Rectal smooth muscle tissue (tissue), 1 donor: ENCODE results near the gene GGACT.

Experiments
- H3K27ac ChIP-seq: one replicate; pipeline ENCODE4 v1.7.0; 2013; ENCODE audit warnings: low read depth, low read length, inconsistent platforms
- H3K27me3 ChIP-seq: one replicate; pipeline ENCODE4 v1.7.0; 2013; ENCODE audit warnings: low read length; ENCODE audit not compliant: control insufficient read depth, insufficient read depth
- H3K36me3 ChIP-seq: one replicate; pipeline ENCODE4 v1.7.0; 2013; ENCODE audit warnings: low read length; ENCODE audit not compliant: control insufficient read depth, insufficient read depth
- H3K4me1 ChIP-seq: one replicate; pipeline ENCODE4 v1.7.0; 2013; ENCODE audit warnings: low read length; ENCODE audit not compliant: control insufficient read depth, insufficient read depth
- H3K4me3 ChIP-seq: one replicate; pipeline ENCODE4 v1.7.0; 2013; ENCODE audit warnings: low read length
- H3K9ac ChIP-seq: one replicate; pipeline ENCODE4 v1.7.0; 2013; ENCODE audit warnings: low read length

Gene GGACT

DNA sequence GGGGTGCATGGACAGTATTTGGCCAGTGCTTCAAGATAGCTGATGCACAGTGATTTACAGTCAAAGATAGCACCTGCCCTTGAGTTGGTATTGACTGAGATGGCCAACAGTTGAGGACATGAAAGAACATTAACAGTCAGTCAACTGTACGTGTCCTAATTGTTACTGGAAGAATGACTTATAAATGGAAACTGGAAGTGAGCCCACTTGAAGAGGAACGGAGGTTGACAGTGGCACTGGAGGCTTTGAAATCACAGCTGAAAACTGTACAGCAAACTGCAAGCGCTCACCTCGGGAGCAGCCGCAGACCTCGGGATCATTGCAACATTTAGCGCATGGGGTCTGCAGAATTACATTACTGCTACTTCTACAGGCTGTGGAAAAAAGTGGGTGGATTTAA is 77.1 kb downstream of the GGACT start:
- Histone ChIP-seq H3K36me3 (no peaks in the 10 kb centered on the region), H3K4me1 (no peaks in the 10 kb centered on the region), H3K4me3 (no peak overlapping the region), H3K27me3 (no peaks in the 10 kb centered on the region), H3K27ac (no peak overlapping the region), H3K9ac (no peak overlapping the region)

DNA sequence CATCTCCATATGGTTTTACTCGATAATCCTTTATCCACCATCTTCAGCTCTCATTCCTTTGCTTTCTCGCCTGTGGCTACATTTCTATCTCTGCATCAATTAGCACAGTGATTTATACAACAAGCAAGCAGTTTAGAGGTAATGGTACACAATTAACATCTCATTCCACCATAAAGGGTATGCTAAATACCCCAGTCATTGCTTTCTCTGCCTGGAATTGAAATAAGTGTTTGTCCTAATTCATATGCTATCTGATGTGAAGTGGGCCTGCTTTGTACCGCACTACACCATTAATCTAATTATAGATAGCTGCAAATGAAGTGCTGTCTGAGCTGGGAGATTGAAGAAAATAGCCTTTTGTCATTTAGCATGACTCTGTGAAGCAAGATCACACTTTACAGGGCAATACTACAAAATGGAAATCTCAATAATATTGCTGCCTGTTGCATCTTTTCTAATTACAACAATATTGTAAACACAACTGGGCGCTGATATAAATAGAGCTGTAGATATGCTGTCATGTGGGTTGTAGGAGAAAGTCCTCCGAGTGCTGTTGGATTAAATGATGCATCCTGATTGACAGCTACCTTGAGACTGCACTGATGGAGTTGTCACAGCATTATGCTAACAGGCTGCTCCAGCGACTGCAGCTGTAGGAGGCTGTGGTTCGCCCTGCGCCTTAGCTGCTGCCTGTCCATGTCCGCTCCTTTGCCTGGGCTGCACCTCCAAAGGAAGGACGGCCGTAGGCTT is 78.2 kb downstream of the GGACT start:
- H3K27me3 ChIP-seq, result no peaks in the 10 kb centered on the region
- no peak overlapping the region for H3K27ac ChIP-seq
- no peaks in the 10 kb centered on the region for H3K4me1 ChIP-seq
- H3K36me3 ChIP-seq, result no peaks in the 10 kb centered on the region
- H3K9ac ChIP-seq, result no peak overlapping the region
- H3K4me3 ChIP-seq, result no peak overlapping the region

DNA sequence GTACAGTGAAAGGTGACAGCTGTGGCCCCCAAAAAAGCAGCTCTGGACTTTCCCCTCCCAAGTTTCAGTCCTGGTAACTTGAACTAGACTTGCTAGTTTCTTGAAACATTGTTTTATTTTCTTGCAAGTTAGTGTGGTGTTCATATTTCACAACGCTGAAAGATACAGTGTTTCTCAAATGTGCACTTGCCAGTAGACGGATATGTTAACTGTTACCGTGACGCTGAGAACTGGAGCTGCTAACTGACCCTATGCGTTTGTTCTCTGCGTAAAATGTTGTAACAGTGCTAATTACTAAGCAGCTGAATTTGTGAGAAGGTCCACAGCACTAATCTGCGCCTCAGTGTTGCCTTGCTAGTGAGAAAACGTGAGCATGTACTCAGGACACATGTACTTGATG is 79.6 kb downstream of the GGACT start:
- no peaks in the 10 kb centered on the region for H3K4me1 ChIP-seq
- H3K36me3 ChIP-seq, result no peaks in the 10 kb centered on the region
- no peak overlapping the region for H3K9ac ChIP-seq
- H3K4me3 ChIP-seq, result no peak overlapping the region
- no peaks in the 10 kb centered on the region for H3K27me3 ChIP-seq
- no peak overlapping the region for H3K27ac ChIP-seq

DNA sequence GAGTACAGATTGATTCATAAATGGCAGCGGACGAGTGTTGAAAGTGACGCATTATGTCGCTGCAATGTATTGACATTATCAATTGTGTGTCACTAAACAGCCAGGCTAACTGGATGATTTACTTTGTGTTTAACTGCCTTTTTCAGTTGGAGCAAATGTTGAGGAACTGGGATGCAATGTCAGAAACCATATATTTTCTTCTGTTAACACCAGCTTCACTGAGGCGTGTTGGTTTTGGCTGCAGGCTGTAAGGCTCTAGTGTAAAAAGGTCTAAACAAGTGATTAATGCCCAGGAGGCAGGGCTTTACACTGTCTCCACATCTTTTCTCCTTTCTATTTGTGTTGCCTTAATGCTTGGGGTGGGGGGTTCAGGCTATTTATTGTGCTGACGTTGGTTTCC is 80.1 kb downstream of the GGACT start:
- H3K36me3 ChIP-seq, result no peaks in the 10 kb centered on the region
- no peaks in the 10 kb centered on the region for H3K4me1 ChIP-seq
- no peaks in the 10 kb centered on the region for H3K27me3 ChIP-seq
- H3K9ac ChIP-seq, result no peak overlapping the region
- H3K27ac ChIP-seq, result no peak overlapping the region
- no peak overlapping the region for H3K4me3 ChIP-seq

DNA sequence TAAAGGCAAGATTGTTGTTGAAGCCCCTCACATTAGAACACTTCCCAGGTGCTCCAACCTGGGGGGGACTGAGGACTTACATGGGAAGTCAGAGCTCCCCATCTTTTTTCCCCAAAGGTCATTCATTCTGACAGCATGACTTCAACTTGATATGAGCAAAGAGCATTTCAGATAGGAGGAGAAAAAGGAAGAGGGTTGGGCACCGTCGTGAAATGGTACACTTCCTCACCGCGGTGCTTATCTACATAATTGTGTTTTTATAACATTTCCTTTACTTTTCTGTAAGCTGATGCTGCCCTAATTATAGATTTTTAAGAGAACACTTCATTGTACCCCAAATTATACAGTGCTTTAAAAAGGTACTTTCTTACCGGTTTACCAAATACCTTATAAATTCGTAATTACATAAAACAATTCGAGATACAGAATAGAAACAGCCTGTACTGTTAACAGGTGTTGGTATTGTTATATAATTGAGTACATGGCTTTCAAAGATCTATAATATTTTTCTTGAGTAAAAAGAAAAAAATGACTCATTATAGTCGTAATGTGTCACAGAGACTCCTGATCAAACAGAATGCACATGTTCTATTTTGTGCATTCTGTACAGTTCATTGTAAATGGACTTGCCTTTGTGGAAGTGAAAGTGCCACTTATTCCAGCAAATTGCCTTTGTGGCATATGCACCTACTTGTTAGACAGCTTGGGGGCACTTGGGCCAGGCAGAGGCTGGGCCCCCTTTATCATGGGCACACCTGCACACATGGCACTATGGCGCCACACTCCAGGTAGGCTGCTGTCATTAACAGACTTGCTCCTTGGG is 81.8 kb downstream of the GGACT start:
- no peaks in the 10 kb centered on the region for H3K36me3 ChIP-seq
- no peaks in the 10 kb centered on the region for H3K27me3 ChIP-seq
- H3K4me1 ChIP-seq, result no peaks in the 10 kb centered on the region
- no peak overlapping the region for H3K9ac ChIP-seq
- no peak overlapping the region for H3K4me3 ChIP-seq
- H3K27ac ChIP-seq, result no peak overlapping the region

DNA sequence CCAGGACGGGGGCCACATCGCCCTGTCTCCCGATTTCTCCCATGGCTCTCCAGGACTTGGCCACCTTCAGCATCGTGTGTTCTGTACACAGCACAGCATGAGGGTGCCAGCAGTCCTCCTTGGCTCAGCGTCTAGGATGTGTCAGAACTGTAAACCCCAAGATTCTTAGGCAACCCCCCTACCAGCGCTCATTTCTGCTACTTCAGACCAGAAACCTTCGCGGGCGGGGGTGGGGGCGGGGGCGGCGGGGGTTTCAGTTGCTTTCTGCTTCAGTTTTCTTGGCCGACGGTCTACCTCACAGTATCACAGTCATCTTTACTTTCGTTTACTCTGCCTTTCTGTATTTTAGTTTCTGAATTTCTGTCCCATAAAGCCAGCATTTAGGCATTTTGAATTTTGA is 82.4 kb downstream of the GGACT start:
- no peak overlapping the region for H3K4me3 ChIP-seq
- H3K4me1 ChIP-seq, result no peaks in the 10 kb centered on the region
- no peak overlapping the region for H3K9ac ChIP-seq
- no peak overlapping the region for H3K27ac ChIP-seq
- H3K36me3 ChIP-seq, result no peaks in the 10 kb centered on the region
- no peaks in the 10 kb centered on the region for H3K27me3 ChIP-seq

DNA sequence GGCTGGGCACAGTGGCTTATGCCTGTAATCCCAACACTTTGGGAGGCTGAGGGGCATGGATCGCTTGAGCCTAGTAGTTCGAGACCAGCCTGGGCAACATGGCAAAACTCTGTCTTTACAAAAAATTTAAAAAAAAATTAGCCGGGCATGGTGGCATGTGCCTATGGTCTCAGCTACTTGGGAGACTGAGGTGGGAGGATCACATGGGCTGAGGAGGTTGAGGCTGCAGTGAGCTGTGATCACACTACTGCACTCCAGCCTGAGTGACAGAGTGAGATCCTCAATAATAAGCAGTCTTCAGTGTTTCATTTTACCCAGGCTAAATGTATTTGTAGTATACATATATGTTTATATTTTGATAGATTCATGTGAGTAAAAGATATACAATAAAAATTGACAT is 85.0 kb downstream of the GGACT start:
- Histone ChIP-seq H3K9ac (no peak overlapping the region), H3K27ac (no peak overlapping the region), H3K4me3 (no peak overlapping the region), H3K27me3 (no peaks in the 10 kb centered on the region), H3K4me1 (no peaks in the 10 kb centered on the region), H3K36me3 (no peaks in the 10 kb centered on the region)

DNA sequence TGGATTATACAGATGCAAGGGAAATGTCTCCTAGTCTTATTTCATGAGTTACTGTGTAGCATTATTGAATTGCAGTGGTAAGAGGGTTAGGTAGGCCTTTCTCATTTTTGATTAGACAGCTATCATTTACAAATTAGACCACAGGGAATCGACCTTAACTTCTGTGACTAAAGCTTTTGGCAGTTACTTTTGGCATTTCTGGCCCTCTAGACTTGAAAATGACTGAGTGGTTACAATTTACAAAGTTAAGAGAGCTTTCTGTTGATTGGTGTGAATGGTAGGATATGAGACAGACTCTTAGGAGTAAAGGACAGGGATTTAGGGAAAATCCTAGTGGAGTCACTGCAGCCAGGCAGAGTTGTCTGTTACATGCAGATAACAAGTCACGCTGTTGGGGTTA is 86.1 kb downstream of the GGACT start:
- Histone ChIP-seq H3K4me1 (no peaks in the 10 kb centered on the region), H3K27ac (no peak overlapping the region), H3K36me3 (no peaks in the 10 kb centered on the region)

DNA sequence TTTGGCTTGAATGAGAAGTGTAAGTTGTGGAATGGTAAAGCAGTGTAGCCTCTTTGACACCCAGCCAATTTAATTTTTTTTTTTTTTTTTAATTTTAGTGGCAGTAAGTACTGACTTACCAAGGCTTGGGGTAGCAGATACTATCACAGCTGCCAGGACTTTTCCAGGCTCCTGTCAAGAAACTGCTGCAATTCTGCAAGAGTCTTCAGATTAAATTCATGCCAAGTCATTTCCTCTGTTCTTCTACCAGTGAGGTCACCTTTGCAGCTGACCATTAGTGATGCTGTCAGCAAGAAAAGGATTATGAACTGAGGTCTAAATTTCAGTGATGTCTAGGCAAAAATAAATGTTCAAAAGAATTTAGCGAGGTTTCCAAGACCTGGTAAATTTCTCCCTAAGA is 91.2 kb downstream of the GGACT start:
- no peak overlapping the region for H3K27ac ChIP-seq
- no peaks in the 10 kb centered on the region for H3K27me3 ChIP-seq
- H3K9ac ChIP-seq, result no peak overlapping the region
- no peaks in the 10 kb centered on the region for H3K4me1 ChIP-seq
- H3K4me3 ChIP-seq, result no peak overlapping the region
- H3K36me3 ChIP-seq, result no peaks in the 10 kb centered on the region

More for the DNA sequence above, 86.1 kb downstream of the GGACT start:
- Histone ChIP-seq H3K27me3 (no peaks in the 10 kb centered on the region), H3K9ac (no peak overlapping the region), H3K4me3 (no peak overlapping the region)

DNA sequence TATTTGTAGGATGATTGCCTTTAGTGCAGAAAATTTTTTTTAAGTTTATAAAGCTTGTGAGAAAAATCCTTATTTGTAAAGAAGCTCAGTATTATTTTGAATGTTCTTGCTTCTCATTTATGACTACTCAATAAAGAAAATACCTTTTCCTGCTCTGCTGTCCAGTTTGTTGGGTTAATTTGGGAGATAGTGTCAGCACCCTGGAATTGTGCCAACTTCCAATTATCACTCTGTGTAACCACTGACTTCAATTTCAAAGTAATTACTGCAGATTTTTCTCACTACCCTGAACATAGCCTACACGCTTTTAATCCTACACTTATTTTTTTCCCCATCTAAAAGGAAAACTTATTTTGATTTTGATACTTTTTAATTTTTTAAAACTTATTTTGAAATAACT is 93.1 kb downstream of the GGACT start:
- Histone ChIP-seq H3K27ac (no peak overlapping the region), H3K9ac (no peak overlapping the region), H3K27me3 (no peaks in the 10 kb centered on the region), H3K36me3 (no peaks in the 10 kb centered on the region), H3K4me3 (no peak overlapping the region), H3K4me1 (no peaks in the 10 kb centered on the region)

DNA sequence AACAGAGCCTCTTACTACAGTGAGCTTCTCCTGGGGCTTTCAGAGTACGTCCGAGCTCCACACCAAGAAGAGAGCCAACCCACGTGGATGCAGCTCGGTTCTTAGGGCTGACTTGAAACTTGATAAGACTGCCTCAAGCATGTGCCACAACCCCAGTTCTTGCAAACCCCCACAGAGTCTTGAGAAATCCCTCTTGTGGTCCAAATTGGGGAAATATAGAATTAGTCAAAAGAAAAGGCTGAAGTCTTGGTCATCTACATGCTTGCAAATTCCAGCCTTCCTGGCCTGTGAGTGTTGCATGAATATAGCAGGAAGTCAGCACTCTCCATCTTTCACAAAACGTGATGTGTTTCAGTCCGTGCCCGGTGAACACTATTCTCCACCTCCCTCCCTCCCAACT is 95.2 kb downstream of the GGACT start:
- H3K4me3 ChIP-seq, result no peak overlapping the region
- no peaks in the 10 kb centered on the region for H3K27me3 ChIP-seq
- no peaks in the 10 kb centered on the region for H3K36me3 ChIP-seq
- H3K27ac ChIP-seq, result no peak overlapping the region
- no peak overlapping the region for H3K9ac ChIP-seq
- H3K4me1 ChIP-seq, result no peaks in the 10 kb centered on the region

DNA sequence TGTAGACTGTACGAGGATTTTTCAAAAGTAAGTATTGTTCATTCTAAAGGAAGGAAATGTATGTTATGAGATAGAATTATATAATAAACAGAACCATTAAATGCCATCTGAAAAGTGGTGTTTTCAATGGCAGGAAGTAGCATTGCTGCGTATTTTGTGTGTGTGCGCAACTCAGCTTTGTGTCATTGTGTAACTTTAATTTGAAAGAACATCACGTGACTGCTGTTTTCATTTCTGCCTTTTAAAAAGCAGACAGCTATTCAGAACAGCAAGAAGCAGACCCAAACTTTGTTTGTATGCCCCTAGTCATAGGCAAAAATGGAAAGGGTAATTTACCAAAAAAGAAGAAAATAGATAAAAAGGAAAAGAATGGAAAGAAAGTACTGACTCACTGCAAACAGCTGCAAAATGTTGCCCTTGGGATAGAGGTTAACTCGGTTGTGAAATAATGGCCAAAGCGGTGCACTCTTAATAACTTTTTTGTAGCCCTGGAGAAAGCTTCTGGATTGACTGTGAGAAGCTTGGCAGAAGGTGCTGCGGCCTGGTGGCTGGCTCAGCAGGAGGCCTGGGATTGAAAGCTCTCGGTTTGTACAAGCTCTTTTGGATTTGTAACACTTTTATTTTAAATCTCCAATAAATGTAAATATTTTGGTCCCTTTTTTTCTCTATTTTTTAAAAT is 97.3 kb downstream of the GGACT start:
- no peaks in the 10 kb centered on the region for H3K4me1 ChIP-seq
- no peak overlapping the region for H3K9ac ChIP-seq
- H3K4me3 ChIP-seq, result no peak overlapping the region
- H3K27me3 ChIP-seq, result no peaks in the 10 kb centered on the region
- H3K27ac ChIP-seq, result no peak overlapping the region
- H3K36me3 ChIP-seq, result no peaks in the 10 kb centered on the region
